ENCODE measurements around the gene ECHDC1.

GRCh38 chr6:127385668-127386430, 42.4 kb upstream of the ECHDC1 start:
- TF ChIP-seq ZBTB7A (IDR thresholded peaks at IDR 0.05; ENCODE audit: low read depth) = no peak
- no peak for TF ChIP-seq TCF12 (IDR thresholded peaks at IDR 0.05; ENCODE audit: low read depth)
- no peak for TF ChIP-seq MAX (IDR thresholded peaks at IDR 0.05)
- no peak for TF ChIP-seq RAD21 (IDR thresholded peaks at IDR 0.05; ENCODE audit: low read depth)
- no peak for TF ChIP-seq TEAD4 (IDR thresholded peaks at IDR 0.05)
- TF ChIP-seq CREB1 (IDR thresholded peaks at IDR 0.05; ENCODE audit: low read depth) = no peak
